Coronary artery (tissue), 2 donors: ENCODE results near the gene PNLIP.

Experiments used
- DNase-seq: peaks from one replicate; pipeline ENCODE4 v3.0.0-alpha.2; 2017; ENCODE audit warnings: low spot score
- H3K27ac ChIP-seq, 2 donors: fragments of 200-600 bp; sonication (generic); one replicate each; pipeline ENCODE4 v1.5.1; 2016 to 2019
- H3K4me3 ChIP-seq: fragments of 200-600 bp; sonication (generic); 2 replicates; pipeline ENCODE4 v1.5.1; 2016; ENCODE audit warnings: mild to moderate bottlenecking, moderate library complexity
- TF ChIP-seq, protein P1 (sequence below): fragments of 200-600 bp; sonication (generic); IDR thresholded peaks from one replicate; pipeline ENCODE4 v1.5.1; 2019; ENCODE audit warnings: antibody characterized with exemption

The PNLIP gene

DNA sequence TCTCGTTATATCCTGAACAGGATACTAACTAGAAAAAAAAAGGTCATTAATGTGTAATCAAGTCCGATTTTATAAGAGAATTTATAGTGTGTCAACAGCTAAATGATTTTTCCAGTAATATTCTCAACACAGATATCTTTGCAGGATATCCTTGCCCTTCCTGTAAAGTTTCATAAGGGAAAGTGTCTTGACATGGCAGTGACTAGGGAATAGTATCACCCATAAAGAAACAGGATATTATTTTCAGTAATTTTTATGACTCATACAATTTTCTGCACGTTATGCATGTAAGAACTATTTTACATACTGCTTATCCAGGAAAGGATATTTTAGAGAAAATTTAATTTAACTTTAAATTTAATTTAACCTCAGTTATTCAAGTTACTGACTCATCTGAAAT is 19.5 kb upstream of the PNLIP start:
- TF ChIP-seq, protein P1, sequence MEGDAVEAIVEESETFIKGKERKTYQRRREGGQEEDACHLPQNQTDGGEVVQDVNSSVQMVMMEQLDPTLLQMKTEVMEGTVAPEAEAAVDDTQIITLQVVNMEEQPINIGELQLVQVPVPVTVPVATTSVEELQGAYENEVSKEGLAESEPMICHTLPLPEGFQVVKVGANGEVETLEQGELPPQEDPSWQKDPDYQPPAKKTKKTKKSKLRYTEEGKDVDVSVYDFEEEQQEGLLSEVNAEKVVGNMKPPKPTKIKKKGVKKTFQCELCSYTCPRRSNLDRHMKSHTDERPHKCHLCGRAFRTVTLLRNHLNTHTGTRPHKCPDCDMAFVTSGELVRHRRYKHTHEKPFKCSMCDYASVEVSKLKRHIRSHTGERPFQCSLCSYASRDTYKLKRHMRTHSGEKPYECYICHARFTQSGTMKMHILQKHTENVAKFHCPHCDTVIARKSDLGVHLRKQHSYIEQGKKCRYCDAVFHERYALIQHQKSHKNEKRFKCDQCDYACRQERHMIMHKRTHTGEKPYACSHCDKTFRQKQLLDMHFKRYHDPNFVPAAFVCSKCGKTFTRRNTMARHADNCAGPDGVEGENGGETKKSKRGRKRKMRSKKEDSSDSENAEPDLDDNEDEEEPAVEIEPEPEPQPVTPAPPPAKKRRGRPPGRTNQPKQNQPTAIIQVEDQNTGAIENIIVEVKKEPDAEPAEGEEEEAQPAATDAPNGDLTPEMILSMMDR, result no peak
- Histone ChIP-seq H3K4me3 (no peak overlapping the region), H3K27ac (no peak overlapping the region)
- no peak for DNase-seq

DNA sequence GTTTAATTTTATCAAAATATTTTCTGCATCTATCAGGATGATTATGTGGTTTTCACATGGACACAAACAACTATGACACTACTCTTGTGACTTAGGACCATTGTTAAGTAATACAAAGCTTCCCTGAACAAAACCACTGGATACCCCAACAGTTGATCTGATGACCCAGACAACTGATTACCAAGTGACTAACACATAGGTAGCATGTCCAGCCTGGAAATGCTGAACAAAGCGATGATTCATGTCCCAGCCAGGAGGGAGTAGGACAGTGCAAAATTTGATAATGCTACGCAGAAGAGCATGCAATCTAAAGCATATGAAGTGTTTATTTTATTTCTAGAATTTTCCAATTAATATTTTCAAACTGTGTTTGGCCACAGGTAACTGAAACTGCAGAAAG is 8.9 kb upstream of the PNLIP start:
- Histone ChIP-seq H3K4me3 (no peak overlapping the region), H3K27ac (no peak overlapping the region)
- DNase-seq, result no peak
- TF ChIP-seq, protein P1, result no peak

DNA sequence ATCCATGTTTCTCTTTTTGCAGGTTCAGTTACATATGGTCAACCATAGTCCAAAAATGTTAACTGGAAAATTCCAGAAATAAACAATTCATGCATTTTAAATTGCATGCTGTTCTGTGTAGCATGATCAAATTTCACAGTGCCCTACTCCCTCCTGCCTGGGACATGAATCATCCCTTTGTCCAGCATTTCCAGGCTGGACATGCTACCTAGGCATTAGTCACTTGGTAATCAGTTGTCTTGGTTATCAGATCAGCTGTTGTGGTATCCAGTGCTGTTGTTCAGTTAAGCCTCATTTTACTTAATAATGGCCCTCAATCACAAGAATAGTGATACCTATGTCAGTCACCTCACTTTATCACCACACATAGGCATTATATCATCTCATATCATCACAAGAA is 7.3 kb upstream of the PNLIP start:
- TF ChIP-seq, protein P1, result no peak
- H3K4me3 ChIP-seq, result no peak overlapping the region
- no peak for DNase-seq
- H3K27ac ChIP-seq, result no peak overlapping the region

DNA sequence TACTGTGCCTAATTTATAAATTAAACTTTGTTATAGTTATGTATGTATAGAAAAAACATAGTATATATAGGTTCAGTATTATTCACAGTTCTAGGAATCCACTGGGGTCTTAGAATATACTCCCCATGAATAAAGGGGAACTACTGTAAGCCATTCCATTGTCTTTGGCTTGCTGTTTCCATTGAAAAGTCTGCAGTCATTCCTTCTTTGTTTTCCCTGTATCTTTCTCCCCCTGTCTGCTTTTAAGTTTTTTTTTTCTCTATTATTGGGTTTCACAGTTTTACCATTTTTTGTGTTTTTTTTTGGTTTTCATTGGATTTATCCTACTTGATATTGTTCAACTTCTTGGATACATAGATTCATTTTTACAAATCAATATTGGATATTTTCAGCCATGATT is 6.7 kb upstream of the PNLIP start:
- no peak for DNase-seq
- TF ChIP-seq, protein P1, result no peak
- Histone ChIP-seq H3K27ac (no peak overlapping the region), H3K4me3 (no peak overlapping the region)

DNA sequence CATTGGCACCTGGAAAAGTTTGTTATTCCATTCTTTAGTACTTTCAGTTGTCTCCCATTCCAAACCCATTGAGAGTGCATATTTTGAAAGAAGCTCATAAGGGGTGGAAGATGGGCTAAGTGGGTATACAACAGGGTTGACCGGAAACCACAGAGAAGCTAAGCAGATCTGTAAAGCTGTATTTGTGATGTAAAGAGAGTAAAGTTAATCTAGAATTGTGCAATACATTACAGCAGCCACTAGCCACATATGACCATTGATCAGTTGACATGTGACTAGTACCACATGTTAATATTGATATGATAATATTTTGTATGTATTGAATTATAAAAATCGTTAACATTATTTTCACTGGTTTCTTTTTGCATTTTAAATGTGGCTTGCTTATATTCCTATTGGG is 4.9 kb upstream of the PNLIP start:
- H3K27ac ChIP-seq, result no peak overlapping the region
- TF ChIP-seq, protein P1, result no peak
- H3K4me3 ChIP-seq, result no peak overlapping the region
- no peak for DNase-seq

DNA sequence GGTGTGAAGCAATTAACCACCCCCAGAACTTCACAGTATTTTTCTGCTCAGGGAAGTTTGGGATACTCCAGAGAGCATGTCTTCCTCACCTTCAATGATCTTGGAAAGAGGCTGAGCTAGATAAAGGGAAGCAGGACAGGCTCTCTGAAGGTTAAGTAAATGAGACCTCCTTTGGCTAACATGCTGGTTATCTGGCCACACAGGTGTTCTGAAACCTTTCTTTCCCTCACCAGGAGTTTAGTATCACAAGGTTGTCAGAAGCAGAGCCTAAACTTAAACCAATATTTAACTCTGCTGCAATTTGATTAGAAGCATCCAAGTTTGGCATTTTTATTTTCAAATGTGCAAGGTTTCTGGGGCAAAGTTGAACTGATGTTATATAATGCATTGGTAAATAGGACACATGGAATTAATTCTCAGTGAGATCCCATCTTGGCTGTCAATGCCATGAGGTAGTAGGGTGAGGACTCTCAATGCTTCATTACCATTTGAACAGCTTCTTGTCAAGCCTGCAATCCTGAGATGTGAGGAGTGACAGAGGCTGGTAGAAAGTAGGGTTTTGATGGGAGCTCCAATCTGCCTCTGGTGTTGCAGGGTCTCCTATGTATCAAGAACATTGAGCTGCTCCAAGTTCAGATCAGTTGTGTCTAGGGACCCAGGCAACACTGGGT is 3.6 kb upstream of the PNLIP start:
- no peak overlapping the region for H3K27ac ChIP-seq
- no peak for DNase-seq
- no peak overlapping the region for H3K4me3 ChIP-seq
- TF ChIP-seq, protein P1, result no peak

DNA sequence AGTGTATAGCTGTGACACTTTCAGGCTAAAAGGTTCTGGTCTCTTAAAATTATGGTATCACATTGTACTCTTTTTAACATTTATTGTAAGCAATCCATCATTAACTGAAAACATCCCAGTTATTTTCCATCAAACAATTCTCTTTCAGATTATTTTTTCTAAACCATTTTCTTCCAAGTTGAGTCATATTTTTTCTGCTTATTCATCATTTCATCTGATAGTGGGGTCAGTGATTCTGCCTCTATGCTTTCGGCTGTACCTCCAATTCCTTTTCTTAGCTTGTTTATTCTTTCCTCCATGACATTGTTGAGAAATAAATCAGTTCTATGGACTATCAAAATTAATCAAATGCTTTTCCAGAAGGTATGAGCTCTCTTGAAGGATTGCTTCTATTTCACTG is 609 bp upstream of the PNLIP start:
- no peak overlapping the region for H3K27ac ChIP-seq
- DNase-seq, result no peak
- H3K4me3 ChIP-seq, result no peak overlapping the region
- TF ChIP-seq, protein P1, result no peak
